HepG2 (cell line): ENCODE measurements around the gene TBC1D20. TPM values are rescaled to one million over a fixed set of nuclear protein-coding genes. Genes with fewer than 3 reads are reported as not detected.

Source experiments
- ATAC-seq: fragments of 200-7000 bp; cut with Tn5 transposase; 3 replicates; pipeline ENCODE4 v1.9.1; 2020; ENCODE audit warnings: mild to moderate bottlenecking, moderate library complexity
- BruUV-seq: library from RNA; stranded (reverse); fragments of 400-500 nt; replicated peaks from 2 replicates; lab custom pipeline; 2021; lab: Mats Ljungman, UMichigan
- CTCF ChIA-PET: fragments of 300-600 bp; formaldehyde crosslinking; extraction: SDS; loops from one replicate; lab custom pipeline; 2021; ENCODE audit warnings: low total read pairs, inconsistent platforms, low intra/inter-chr PET ratio; lab: Yijun Ruan, JAX
- POLR2A ChIA-PET: fragments of 350-600 bp; sonication (Branson Sonifier 250); formaldehyde crosslinking; loops from one replicate; lab custom pipeline; 2020; ENCODE audit warnings: antibody characterized with exemption, inconsistent platforms; lab: Yijun Ruan, JAX
- DNase-seq: peaks from one replicate; pipeline ENCODE4 v3.0.0-alpha.2; 2015; ENCODE audit warnings: low spot score
- FAIRE-seq: peaks from 3 replicates; lab custom pipeline; 2011; peaks lifted over from hg19 to GRCh38; lab: Jason Lieb, UNC
- H2AFZ ChIP-seq: one replicate; pipeline ENCODE4 v1.6.1; 2011; ENCODE audit warnings: low read length, inconsistent platforms
- H3K27ac ChIP-seq: fragments of 300-600 bp; 3 replicates; pipeline ENCODE4 v1.8.0; 2011; ENCODE audit warnings: mixed run types, mild to moderate bottlenecking, mixed read lengths, low read length, inconsistent platforms; ENCODE audit not compliant: insufficient read depth; ENCODE audit errors: extremely low read length
- H3K27me3 ChIP-seq, 2 experiments: fragments of 200-600 bp in 1 of 2; 2 replicates in 1 of 2; 3 replicates in 1 of 2; pipeline versions ENCODE4 v1.6.0 to v1.8.0; 2011; ENCODE audit warnings: low read length in 2 of 2, mild to moderate bottlenecking in 2 of 2, moderate library complexity in 2 of 2, inconsistent platforms in 1 of 2; ENCODE audit not compliant: insufficient read depth in 2 of 2, control insufficient read depth in 1 of 2
- H3K36me3 ChIP-seq, 2 experiments: fragments of 200-600 bp in 1 of 2; replicated peaks in 1 of 2; 2 replicates in 1 of 2; 3 replicates in 1 of 2; pipeline versions ENCODE4 v1.5.1 to v1.8.0; 2011; ENCODE audit warnings: low read length in 2 of 2, inconsistent platforms in 1 of 2; ENCODE audit not compliant: insufficient read depth in 2 of 2, control insufficient read depth in 1 of 2
- H3K4me1 ChIP-seq: 2 replicates; pipeline ENCODE4 v1.5.1; 2012; ENCODE audit warnings: low read length, inconsistent platforms; ENCODE audit not compliant: insufficient read depth
- H3K4me2 ChIP-seq: 2 replicates; pipeline ENCODE4 v1.6.0; 2011; ENCODE audit warnings: low read depth, low read length, inconsistent platforms
- H3K4me3 ChIP-seq, 3 experiments: fragments of 200-600 bp in 1 of 3; sonication (generic), shearing (Covaris generic) in 1 of 3; replicated peaks in 1 of 3; 2 replicates each; pipeline ENCODE4 v1.5.1; 2011 to 2016; ENCODE audit warnings: low read length in 3 of 3, inconsistent platforms in 2 of 3, low read depth in 2 of 3, mild to moderate bottlenecking in 2 of 3, control low read depth in 1 of 3, mixed read lengths in 1 of 3; ENCODE audit not compliant: insufficient read depth in 1 of 3
- H3K79me2 ChIP-seq: one replicate; pipeline ENCODE4 v1.6.1; 2011; ENCODE audit warnings: low read length, inconsistent platforms; ENCODE audit not compliant: insufficient read depth
- H3K9ac ChIP-seq: 2 replicates; pipeline ENCODE4 v1.6.0; 2011; ENCODE audit warnings: mild to moderate bottlenecking, low read depth, low read length, inconsistent platforms; ENCODE audit not compliant: insufficient read depth
- H3K9me3 ChIP-seq: 2 replicates; pipeline ENCODE4 v1.5.1; 2012; ENCODE audit warnings: mild to moderate bottlenecking, low read length
- H4K20me1 ChIP-seq: 2 replicates; pipeline ENCODE4 v1.6.0; 2011; ENCODE audit warnings: inconsistent platforms, mild to moderate bottlenecking, low read length, moderate library complexity; ENCODE audit not compliant: insufficient read depth
- FOXA3 ChIP-seq: IDR thresholded peaks from 2 replicates; pipeline ENCODE4 v1.6.1; 2016; ENCODE audit warnings: missing genetic modification reagents, missing compliant biosample characterization
- FOXO1 ChIP-seq: sonication (generic); formaldehyde crosslinking; IDR thresholded peaks from 2 replicates; pipeline ENCODE4 v1.4.0; 2020; ENCODE audit warnings: missing genetic modification reagents
- HNRNPK ChIP-seq: fragments of 200-400 bp; formaldehyde crosslinking; IDR thresholded peaks from 2 replicates; pipeline ENCODE4 v1.6.1; 2018; ENCODE audit warnings: low read length, low read depth, moderate library complexity, mild to moderate bottlenecking; ENCODE audit not compliant: poor library complexity, severe bottlenecking
- KAT7 ChIP-seq: IDR thresholded peaks from 2 replicates; pipeline ENCODE4 v1.6.1; 2018; ENCODE audit warnings: borderline replicate concordance, missing compliant biosample characterization
- KAT8 ChIP-seq: IDR thresholded peaks from 2 replicates; pipeline ENCODE4 v1.6.1; 2016; ENCODE audit warnings: missing genetic modification reagents, missing compliant biosample characterization
- NR2F1 ChIP-seq, 2 experiments: fragments of 450-650 bp in 1 of 2; formaldehyde crosslinking in 1 of 2; IDR thresholded peaks; 2 replicates each; pipeline versions ENCODE4 v1.5.0 to v1.6.1; 2016 to 2020; ENCODE audit warnings: mild to moderate bottlenecking in 1 of 2, missing compliant biosample characterization in 1 of 2, missing genetic modification reagents in 1 of 2, moderate library complexity in 1 of 2
- PAF1 ChIP-seq: IDR thresholded peaks from 2 replicates; pipeline ENCODE4 v1.6.1; 2016; ENCODE audit warnings: missing genetic modification reagents, missing compliant biosample characterization
- TCF7L2 ChIP-seq: IDR thresholded peaks from 2 replicates; pipeline ENCODE4 v1.6.1; 2011; ENCODE audit warnings: mild to moderate bottlenecking, low read depth, low read length, moderate library complexity
- TIGD3 ChIP-seq: sonication (generic); formaldehyde crosslinking; IDR thresholded peaks from 2 replicates; pipeline ENCODE4 v1.5.1; 2020; ENCODE audit warnings: mild to moderate bottlenecking, missing genetic modification reagents, borderline replicate concordance
- ZBTB34 ChIP-seq: sonication (generic); formaldehyde crosslinking; IDR thresholded peaks from 2 replicates; pipeline ENCODE4 v1.8.0; 2022; ENCODE audit warnings: mild to moderate bottlenecking, missing genetic modification reagents
- ZBTB49 ChIP-seq: sonication (generic); formaldehyde crosslinking; IDR thresholded peaks from 2 replicates; pipeline ENCODE4 v1.4.0; 2020; ENCODE audit warnings: missing genetic modification reagents, borderline replicate concordance
- ZNF331 ChIP-seq: sonication (generic); formaldehyde crosslinking; IDR thresholded peaks from 2 replicates; pipeline ENCODE4 v1.4.0; 2020; ENCODE audit warnings: missing genetic modification reagents
- ZNF362 ChIP-seq: sonication (generic); formaldehyde crosslinking; IDR thresholded peaks from 2 replicates; pipeline ENCODE4 v1.4.0; 2020; ENCODE audit warnings: missing genetic modification reagents, mild to moderate bottlenecking, borderline replicate concordance
- ZNF724P ChIP-seq: sonication (generic); formaldehyde crosslinking; IDR thresholded peaks from 2 replicates; pipeline ENCODE4 v1.8.0; 2022; ENCODE audit warnings: missing genetic modification reagents, borderline replicate concordance
- ZSCAN30 ChIP-seq: sonication (generic); formaldehyde crosslinking; IDR thresholded peaks from 2 replicates; pipeline ENCODE4 v1.5.0; 2020; ENCODE audit warnings: mild to moderate bottlenecking, missing genetic modification reagents
- WGBS: methylation state at CpG from one replicate; pipeline ENCODE4 v1.1.6; 2017; ENCODE audit warnings: low lambda C conversion rate; 5-methylcytosine and 5-hydroxymethylcytosine counted together
- in situ Hi-C: cut with HindIII; loops from 2 replicates; pipeline ENCODE4 v1.10.0; 2017; ENCODE audit warnings: low pct_unique_long_range_greater_than_20kb; ENCODE audit not compliant: extremely low pct_ligation_motif_present
- intact Hi-C: fragments of 100-400 bp; cut with micrococcal nuclease; formaldehyde crosslinking; loops from one replicate; pipeline ENCODE4 v1.10.0; 2022; ENCODE audit not compliant: unreplicated experiment
- polyA plus RNA-seq, 8 experiments: library from polyadenylated mRNA; depleted of rRNA in 3 of 8; stranded (reverse) in 7 of 8; unstranded in 1 of 8; fragments of >200 nt; fragmentation: Illumina TruSeq in 4 of 8; extraction: Trizol in 4 of 8; gene quantifications; 2 replicates each; pipeline versions ENCODE4 v1.2.1 to v1.2.3, GENCODE V29; 2011 to 2016; ENCODE audit warnings: low read depth in 4 of 8, missing spikeins in 1 of 8, mixed read lengths in 1 of 8; ENCODE audit not compliant: insufficient read depth in 1 of 8
- total RNA-seq, 5 experiments: library from RNA; depleted of rRNA; stranded (reverse); fragments of >200 nt; fragmentation: Illumina TruSeq; extraction: Trizol; gene quantifications; 2 replicates each; pipeline ENCODE4 v1.2.3, GENCODE V29; 2016; ENCODE audit warnings: low read depth in 1 of 5

TBC1D20 gene
- total and polyA plus RNA-seq, 2 of the 13 experiments (the other 11 are each of a cell fraction or from before 2014, with no cell fraction given) = 36.6 to 47.1 TPM

GRCh38 chr20:399182-399707 lies 63.1 kb downstream of the TBC1D20 start (continued):
- TF ChIP-seq PAF1 = peak; percentile 85
- 0 out of 2 replicates have a peak, but pooled peaks have one; percentile 10 for TF ChIP-seq ZNF331

GRCh38 chr20:397432-398237 lies 64.7 kb downstream of the TBC1D20 start:
- POLR2A ChIA-PET = interaction anchor here (0.7 to 29.0 kb wide), 6 partner anchors 0 to 50 kb away, joined by 3 to 1587 read pairs (median 466); partner anchors contain the start of genes NRSN2, RBCK1 and TRIB3
- Histone ChIP-seq H3K9me3 (no peaks in the 10 kb centered on the region), H3K27ac (peak overlapping the region; percentile 87), H3K36me3 (peaks cover 34 to 50% of the 10 kb centered on the region in 2 experiments), H3K4me2 (no peak overlapping the region), H3K79me2 (no peaks in the 10 kb centered on the region), H3K9ac (peak overlapping the region; percentile 50), H3K4me3 (no peak overlapping the region), H4K20me1 (no peaks in the 10 kb centered on the region), H3K4me1 (peaks cover 96% of the 10 kb centered on the region), H3K27me3 (no peaks in the 10 kb centered on the region), H2AFZ (no peak overlapping the region)
- DNase-seq (no peak), FAIRE-seq (no peak), ATAC-seq (no peak)
- in situ Hi-C loops (no loop called here), intact Hi-C loops (no loop called here)
- CTCF ChIA-PET = no interaction called here
- WGBS = 96% methylated on average over 6 of the region's 6 CpGs
- BruUV-seq = no TSS peak
- TF ChIP-seq ZNF362 (CRISPR knock-in tag) = no peak
- no peak for TF ChIP-seq FOXO1 (CRISPR knock-in tag)
- 0 out of 2 replicates have a peak, but pooled peaks have one; percentile 5 for TF ChIP-seq FOXA3
- no peak for TF ChIP-seq ZBTB49 (CRISPR knock-in tag)
- TF ChIP-seq NR2F1 (CRISPR knock-in tag; IDR thresholded peaks at IDR 0.05) = no peak
- 0 out of 2 replicates have a peak, but pooled peaks have one; percentile 29 for TF ChIP-seq KAT7 (CRISPR knock-in tag)
- peak; percentile 30; the same call in 1 of the 2 replicates for TF ChIP-seq ZNF724P (CRISPR knock-in tag)
- no peak for TF ChIP-seq KAT8 (CRISPR knock-in tag)
- TF ChIP-seq HNRNPK = no peak
- 0 out of 2 replicates have a peak, but pooled peaks have one; percentile 56 for TF ChIP-seq ZSCAN30 (CRISPR knock-in tag)
- no peak for TF ChIP-seq TCF7L2
- TF ChIP-seq ZBTB34 = no peak
- TF ChIP-seq TIGD3 (CRISPR knock-in tag) = no peak
